Measurements from ENCODE around the gene SLC13A3. TPM values are rescaled to one million over a fixed set of nuclear protein-coding genes. Genes with fewer than 3 reads are reported as not detected.

SLC13A3 gene
- total and polyA plus RNA-seq, 4 donors: 1.1 to 2.4 (median 2.0) TPM

DNA sequence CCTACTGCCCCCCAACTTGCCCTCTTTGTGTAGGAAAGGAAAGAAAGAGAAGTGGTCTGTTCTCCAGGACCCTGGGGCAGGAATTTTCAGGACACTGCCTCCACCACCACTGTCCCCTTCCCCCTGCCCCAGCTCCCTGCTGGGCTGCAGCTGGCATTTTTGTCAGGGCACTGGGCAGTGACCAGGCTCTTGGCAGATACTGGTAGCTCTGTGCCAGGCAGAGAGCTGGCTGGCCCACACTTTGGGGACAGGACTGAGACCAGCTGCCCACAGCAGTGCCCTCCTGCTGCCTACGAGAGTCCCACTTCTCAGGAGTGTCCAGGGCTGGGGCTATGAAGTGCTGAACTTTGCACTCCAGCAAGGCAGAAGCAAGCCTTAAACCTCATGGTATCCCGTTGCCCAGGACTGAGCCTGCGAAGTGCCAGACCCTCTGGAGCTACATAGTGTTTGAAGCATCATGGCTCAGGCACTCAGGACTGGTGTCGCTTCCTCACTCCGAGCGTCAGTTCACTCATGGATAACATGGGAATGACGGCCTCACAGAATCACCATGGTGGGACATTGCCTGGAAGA lies 19.3 kb downstream of the SLC13A3 start:
- Histone ChIP-seq H3K4me3 (no peak overlapping the region), H3K27ac (ENCODE audit: low read depth in 1 of 2, low read length in 1 of 2) (no peak overlapping the region)

DNA sequence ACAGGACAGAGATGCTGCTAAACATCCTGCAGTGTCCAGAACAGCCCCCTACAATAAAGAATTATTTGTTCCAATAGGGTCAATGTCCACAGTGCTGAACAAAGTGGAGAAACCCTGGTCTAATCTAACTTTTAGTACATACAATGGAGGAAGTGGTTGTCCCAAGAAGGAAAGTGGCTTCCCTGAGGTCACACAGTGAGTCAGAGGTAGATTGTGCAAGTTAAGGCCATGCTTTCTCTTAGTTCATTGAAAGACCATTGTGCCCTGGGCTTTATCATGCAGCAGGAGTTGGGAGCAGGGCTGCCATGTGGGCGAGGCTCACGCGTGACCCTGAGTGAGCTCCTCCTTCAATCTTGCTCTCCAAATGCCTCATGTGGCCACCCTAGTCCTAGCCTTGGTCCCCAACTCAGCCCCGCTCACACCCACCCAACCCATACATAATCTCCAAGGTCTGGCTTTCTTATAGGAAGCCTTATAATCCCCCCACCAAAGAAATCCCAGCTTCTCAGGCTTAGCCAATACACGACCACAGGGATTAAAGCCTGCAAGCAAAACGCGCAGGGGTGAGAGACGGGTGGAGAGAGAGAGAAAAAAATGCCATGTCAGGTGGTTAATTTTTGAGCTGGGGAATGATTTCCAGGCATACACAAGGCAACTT lies 19.9 kb downstream of the SLC13A3 start:
- Histone ChIP-seq H3K9ac (ENCODE audit: insufficient read depth in 1 of 2, low read length in 2 of 2) (no peak overlapping the region), H3K36me3 (ENCODE audit: control insufficient read depth in 4 of 4, insufficient read depth in 4 of 4, low read length in 4 of 4) (no peaks in the 10 kb centered on the region), H3K9me3 (ENCODE audit: control insufficient read depth in 4 of 4, insufficient read depth in 3 of 4, low read length in 3 of 4) (peaks cover 0 to 7% (median 2%) of the 10 kb centered on the region in 4 donors), H3K4me3 (no peak overlapping the region), H3K27me3 (ENCODE audit: control insufficient read depth in 3 of 3, insufficient read depth in 3 of 3, low read length in 2 of 3) (no peaks in the 10 kb centered on the region), H3K27ac (ENCODE audit: low read depth in 1 of 2, low read length in 1 of 2) (no peak overlapping the region), H3K4me1 (ENCODE audit: control insufficient read depth in 5 of 5, insufficient read depth in 5 of 5, low read length in 5 of 5) (no peaks in the 10 kb centered on the region)
- ATAC-seq (ENCODE audit: insufficient read depth, low FRiP score) (peak; percentile 62), DNase-seq (no peak)
- TF ChIP-seq, protein P1, sequence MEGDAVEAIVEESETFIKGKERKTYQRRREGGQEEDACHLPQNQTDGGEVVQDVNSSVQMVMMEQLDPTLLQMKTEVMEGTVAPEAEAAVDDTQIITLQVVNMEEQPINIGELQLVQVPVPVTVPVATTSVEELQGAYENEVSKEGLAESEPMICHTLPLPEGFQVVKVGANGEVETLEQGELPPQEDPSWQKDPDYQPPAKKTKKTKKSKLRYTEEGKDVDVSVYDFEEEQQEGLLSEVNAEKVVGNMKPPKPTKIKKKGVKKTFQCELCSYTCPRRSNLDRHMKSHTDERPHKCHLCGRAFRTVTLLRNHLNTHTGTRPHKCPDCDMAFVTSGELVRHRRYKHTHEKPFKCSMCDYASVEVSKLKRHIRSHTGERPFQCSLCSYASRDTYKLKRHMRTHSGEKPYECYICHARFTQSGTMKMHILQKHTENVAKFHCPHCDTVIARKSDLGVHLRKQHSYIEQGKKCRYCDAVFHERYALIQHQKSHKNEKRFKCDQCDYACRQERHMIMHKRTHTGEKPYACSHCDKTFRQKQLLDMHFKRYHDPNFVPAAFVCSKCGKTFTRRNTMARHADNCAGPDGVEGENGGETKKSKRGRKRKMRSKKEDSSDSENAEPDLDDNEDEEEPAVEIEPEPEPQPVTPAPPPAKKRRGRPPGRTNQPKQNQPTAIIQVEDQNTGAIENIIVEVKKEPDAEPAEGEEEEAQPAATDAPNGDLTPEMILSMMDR (IDR thresholded peaks at IDR 0.05; ENCODE audit: control extremely low read depth, extremely low read depth): no peak
- 58 to 70% methylated on average over 8 of the region's 8 CpGs for WGBS, 2 donors

More for the DNA sequence above, 19.3 kb downstream of the SLC13A3 start:
- H3K27me3 ChIP-seq (ENCODE audit: control insufficient read depth in 3 of 3, insufficient read depth in 3 of 3, low read length in 2 of 3): no peaks in the 10 kb centered on the region
- DNase-seq (no peak), ATAC-seq (ENCODE audit: insufficient read depth, low FRiP score) (no peak)
- WGBS, 2 donors: 76 to 80% methylated on average over 7 of the region's 7 CpGs
- no peak overlapping the region for H3K9ac ChIP-seq (ENCODE audit: insufficient read depth in 1 of 2, low read length in 2 of 2)
- TF ChIP-seq, protein P1 (IDR thresholded peaks at IDR 0.05; ENCODE audit: control extremely low read depth, extremely low read depth): no peak
- no peaks in the 10 kb centered on the region for H3K4me1 ChIP-seq (ENCODE audit: control insufficient read depth in 5 of 5, insufficient read depth in 5 of 5, low read length in 5 of 5)
- no peaks in the 10 kb centered on the region for H3K36me3 ChIP-seq (ENCODE audit: control insufficient read depth in 4 of 4, insufficient read depth in 4 of 4, low read length in 4 of 4)
- H3K9me3 ChIP-seq (ENCODE audit: control insufficient read depth in 4 of 4, insufficient read depth in 3 of 4, low read length in 3 of 4): peaks cover 0 to 5% (median 2%) of the 10 kb centered on the region in 4 donors

DNA sequence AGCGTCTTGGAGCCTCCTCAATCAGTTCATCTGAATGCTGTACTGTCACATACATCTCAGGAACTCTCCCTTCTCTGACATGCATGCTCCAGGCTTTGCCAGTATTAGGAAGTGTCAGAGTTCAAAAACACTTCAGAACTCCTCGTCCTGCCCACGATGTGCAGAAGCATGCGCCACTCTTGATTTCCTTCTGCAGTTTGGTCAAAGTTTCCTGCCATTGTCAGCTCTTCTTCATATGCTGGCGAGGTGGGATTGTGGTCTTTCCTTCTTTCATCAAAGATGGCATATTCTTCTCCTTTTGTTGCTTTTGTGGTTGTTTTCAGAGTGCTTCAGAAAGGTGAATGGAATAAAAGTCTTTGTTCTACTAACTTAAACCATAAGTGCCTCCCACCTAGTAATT lies 21.0 kb downstream of the SLC13A3 start:
- Histone ChIP-seq H3K4me1 (ENCODE audit: control insufficient read depth in 5 of 5, insufficient read depth in 5 of 5, low read length in 5 of 5) (no peaks in the 10 kb centered on the region), H3K36me3 (ENCODE audit: control insufficient read depth in 4 of 4, insufficient read depth in 4 of 4, low read length in 4 of 4) (no peaks in the 10 kb centered on the region), H3K9me3 (ENCODE audit: control insufficient read depth in 4 of 4, insufficient read depth in 3 of 4, low read length in 3 of 4) (peaks cover 0 to 9% (median 2%) of the 10 kb centered on the region in 4 donors), H3K9ac (ENCODE audit: insufficient read depth in 1 of 2, low read length in 2 of 2) (no peak overlapping the region), H3K4me3 (no peak overlapping the region), H3K27me3 (ENCODE audit: control insufficient read depth in 3 of 3, insufficient read depth in 3 of 3, low read length in 2 of 3) (no peaks in the 10 kb centered on the region), H3K27ac (ENCODE audit: low read depth in 1 of 2, low read length in 1 of 2) (no peak overlapping the region)
- TF ChIP-seq, protein P1 (IDR thresholded peaks at IDR 0.05; ENCODE audit: control extremely low read depth, extremely low read depth): no peak
- WGBS, 2 donors: 49 to 51% methylated on average over 5 of the region's 5 CpGs
- DNase-seq (no peak), ATAC-seq (ENCODE audit: insufficient read depth, low FRiP score) (no peak)
